Fibroblast of villous mesenchyme (primary cell): ENCODE data around the gene SNAP47. TPM values are rescaled to one million over a fixed set of nuclear protein-coding genes. Genes with fewer than 3 reads are reported as not detected.

Experiments used
- DNase-seq: peaks from one replicate; pipeline ENCODE4 v3.0.0-alpha.2; 2010; ENCODE audit warnings: low read depth
- H3K4me3 ChIP-seq: 2 replicates; pipeline ENCODE4 v1.5.1; 2011; ENCODE audit warnings: low read depth, mild to moderate bottlenecking, low read length
- total RNA-seq: library from RNA; depleted of rRNA; stranded (reverse); fragments of >200 nt; gene quantifications from 2 replicates; pipeline ENCODE4 v1.2.3, GENCODE V29; 2012
- TF ChIP-seq, protein P1 (sequence below): IDR thresholded peaks from 2 replicates; pipeline ENCODE4 v1.5.1; 2012; ENCODE audit warnings: low read depth, mild to moderate bottlenecking, low read length; ENCODE audit not compliant: insufficient read depth

Gene SNAP47
- total RNA-seq, 1 donor = 58.3 TPM

DNA sequence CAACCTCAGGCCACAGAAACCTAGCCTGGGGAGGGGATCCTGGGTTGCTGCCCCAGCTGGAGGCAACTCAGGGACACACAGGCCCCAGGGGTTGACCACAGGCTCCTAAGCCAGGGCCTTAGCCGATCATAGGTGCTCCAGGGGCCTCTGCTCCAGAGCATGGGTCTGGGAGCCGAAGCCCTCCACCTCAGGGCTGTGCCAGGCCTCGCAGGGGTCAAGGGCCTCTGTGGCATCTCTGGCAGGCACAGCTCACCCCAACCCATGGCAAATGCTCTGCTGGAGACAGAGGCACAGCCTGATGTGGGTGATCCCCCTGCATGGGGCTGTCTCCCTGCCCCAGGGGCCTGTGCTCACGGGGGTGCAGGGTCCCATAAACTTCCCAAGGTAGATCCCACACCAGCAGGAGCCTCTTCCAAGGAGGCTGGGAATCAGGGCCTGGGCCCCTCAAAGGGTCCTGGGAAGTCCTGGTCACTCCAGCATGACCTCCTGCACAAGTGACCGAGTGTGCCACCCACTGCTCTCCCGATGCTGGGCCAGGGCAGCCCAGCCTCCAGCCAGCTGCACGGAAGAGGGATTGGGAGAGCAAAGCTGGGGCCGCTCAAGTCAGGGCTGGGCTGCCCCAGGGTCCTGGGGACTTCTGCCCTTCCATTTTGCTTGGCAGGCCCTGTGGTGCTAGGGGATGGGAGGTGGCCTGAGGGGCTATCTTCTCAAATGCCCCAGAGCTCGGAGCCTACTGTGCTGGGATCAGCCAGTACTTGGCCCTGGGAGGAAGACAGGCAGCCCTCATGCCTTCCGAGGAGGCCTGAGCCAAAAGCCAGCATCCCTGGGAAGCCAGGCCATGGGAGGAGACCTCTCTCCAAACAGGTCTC lies 58.1 kb downstream of the SNAP47 start:
- no peak for DNase-seq
- H3K4me3 ChIP-seq = no peak overlapping the region
- TF ChIP-seq, protein P1, sequence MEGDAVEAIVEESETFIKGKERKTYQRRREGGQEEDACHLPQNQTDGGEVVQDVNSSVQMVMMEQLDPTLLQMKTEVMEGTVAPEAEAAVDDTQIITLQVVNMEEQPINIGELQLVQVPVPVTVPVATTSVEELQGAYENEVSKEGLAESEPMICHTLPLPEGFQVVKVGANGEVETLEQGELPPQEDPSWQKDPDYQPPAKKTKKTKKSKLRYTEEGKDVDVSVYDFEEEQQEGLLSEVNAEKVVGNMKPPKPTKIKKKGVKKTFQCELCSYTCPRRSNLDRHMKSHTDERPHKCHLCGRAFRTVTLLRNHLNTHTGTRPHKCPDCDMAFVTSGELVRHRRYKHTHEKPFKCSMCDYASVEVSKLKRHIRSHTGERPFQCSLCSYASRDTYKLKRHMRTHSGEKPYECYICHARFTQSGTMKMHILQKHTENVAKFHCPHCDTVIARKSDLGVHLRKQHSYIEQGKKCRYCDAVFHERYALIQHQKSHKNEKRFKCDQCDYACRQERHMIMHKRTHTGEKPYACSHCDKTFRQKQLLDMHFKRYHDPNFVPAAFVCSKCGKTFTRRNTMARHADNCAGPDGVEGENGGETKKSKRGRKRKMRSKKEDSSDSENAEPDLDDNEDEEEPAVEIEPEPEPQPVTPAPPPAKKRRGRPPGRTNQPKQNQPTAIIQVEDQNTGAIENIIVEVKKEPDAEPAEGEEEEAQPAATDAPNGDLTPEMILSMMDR = no peak

DNA sequence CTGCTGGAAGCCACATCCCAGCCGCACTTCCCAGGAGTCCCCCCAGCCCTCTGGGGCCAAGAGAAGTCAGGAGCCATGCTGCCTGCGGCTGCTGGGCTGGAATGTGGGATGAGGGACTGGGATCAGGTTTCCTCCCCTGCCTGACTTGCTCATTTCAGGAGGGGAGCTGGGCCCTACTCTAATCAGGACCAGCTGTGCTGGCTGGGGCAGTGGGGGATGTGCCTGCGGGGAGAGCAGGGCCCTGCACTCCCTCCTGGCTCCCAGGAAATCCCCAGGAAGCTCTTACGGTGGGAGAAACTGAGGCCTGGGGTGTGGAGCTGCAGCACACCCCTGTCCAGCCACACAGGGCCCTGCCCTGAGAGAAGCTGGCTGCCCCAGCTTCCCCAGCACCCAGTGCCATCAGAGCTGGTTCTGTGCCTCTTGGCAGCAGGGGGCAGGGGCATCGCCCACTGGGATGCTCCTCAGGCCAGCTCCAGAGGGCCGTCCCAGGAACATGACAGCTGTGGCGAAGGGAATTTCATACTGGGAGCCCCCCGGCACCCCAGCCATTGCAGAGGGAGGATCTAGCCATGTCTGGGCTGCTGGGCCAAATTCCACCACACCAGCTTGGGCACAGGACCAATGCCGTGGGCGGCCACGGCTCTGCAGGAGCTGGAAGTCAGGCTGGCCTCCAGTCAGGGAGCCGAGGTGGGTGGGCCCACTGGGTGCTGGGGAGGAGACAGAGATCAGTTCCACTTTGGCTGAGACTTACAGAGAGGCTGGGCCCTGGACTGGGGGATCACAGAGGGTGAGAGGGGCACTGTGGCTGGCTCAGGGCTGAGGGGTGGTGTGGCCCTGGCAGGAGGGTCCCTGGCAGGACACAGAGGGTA lies 58.9 kb downstream of the SNAP47 start:
- peak; percentile 75 for DNase-seq
- H3K4me3 ChIP-seq = no peak overlapping the region
- TF ChIP-seq, protein P1 = no peak

DNA sequence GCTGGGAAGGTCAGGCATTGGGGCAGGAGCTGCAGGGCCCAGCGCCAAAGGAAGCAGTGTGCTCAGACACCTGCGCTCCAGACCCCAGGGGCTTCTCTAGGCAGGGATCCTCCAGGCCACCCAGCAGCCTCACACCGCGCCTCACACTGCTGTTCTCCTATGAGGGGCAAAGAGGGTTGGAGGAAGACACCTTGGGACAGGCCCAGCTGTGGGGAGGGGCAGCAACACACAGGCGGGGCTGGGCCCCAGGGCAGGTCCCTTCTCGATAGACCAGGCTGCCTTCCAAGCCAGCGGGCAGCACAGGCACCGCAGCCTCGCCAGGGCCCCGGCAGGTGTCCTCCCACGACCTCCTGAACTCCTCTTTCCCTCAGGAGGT lies 59.6 kb downstream of the SNAP47 start:
- H3K4me3 ChIP-seq = no peak overlapping the region
- TF ChIP-seq, protein P1 = no peak
- DNase-seq = no peak

DNA sequence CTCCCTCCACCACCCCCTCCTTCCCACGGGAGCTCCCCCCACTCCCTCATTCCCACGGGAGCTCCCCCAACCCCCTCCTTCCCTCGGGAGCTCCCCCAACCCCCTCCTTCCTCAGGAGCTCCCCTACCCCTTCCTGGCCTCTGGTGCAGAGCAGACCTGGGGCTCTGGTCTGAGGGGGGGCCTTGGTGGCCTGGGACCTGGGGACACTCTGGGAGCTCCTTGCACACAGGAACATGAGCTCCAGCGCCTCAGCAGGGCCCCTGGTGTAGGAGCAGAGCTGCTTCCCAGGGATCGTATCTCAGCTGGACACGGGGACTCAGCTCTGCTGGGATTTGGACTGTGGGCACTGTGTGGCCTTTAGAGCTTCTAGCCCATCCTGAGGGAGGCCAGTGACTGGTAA lies 60.5 kb downstream of the SNAP47 start:
- no peak overlapping the region for H3K4me3 ChIP-seq
- no peak for DNase-seq
- TF ChIP-seq, protein P1 = no peak

DNA sequence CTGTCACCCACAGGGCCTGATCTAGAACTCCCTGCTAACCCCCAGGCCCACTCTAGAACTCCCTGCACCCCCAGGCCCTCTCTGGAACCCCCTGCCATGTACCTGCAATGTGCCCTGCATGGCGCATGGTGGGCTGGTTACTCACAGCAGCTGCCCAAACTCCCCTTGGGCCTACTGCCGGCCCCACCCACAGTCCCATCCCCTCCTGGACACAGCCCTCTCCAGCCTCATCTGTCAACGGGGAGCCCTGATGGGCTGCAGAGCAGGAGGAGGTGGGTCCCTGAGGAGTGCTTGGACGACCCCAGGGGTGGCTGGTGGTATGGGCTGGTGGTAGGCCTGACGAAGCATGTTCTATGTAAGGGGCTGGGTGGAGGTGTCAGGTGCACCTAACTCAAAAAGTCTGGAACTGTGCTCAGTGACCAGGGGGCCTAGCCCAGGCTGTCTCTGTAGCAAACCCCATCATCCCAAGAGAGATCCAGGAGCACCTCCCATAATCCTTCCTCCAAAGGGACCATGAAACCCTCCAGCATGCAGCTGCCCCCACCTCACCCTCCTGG lies 61.2 kb downstream of the SNAP47 start:
- H3K4me3 ChIP-seq = no peak overlapping the region
- DNase-seq = no peak
- TF ChIP-seq, protein P1 = no peak

DNA sequence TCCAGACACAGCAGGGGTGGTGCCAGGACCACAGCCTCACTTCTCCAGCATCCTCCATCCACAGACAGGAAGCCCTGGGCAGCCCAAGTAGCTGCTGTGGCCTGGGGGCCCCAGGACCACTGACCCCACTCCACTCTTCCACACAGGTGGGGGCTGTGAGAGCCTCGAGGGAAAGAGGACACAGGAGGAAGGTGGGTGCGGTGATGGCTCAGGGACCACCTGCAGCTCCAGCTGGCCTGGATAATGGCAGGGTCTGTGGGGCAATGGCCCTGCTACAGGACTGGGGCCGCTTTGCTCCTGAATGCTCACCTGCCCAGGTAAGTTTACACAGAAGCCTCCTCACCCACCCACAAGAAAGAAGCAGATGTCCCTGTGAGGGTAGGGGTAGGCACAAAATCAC lies 61.9 kb downstream of the SNAP47 start:
- DNase-seq = no peak
- no peak overlapping the region for H3K4me3 ChIP-seq
- TF ChIP-seq, protein P1 = no peak
